HG03442 (cell line): ENCODE measurements around the gene COL10A1.
A peak's percentile ranks its signal among the peaks of the same experiment; 100 is the strongest.

Experiments used
- ATAC-seq: cut with Tn5 transposase; IDR thresholded peaks from one replicate; pipeline ENCODE4 v1.9.1; 2021; ENCODE audit warnings: mild to moderate bottlenecking, moderate library complexity; ENCODE audit not compliant: unreplicated experiment

The COL10A1 gene

DNA sequence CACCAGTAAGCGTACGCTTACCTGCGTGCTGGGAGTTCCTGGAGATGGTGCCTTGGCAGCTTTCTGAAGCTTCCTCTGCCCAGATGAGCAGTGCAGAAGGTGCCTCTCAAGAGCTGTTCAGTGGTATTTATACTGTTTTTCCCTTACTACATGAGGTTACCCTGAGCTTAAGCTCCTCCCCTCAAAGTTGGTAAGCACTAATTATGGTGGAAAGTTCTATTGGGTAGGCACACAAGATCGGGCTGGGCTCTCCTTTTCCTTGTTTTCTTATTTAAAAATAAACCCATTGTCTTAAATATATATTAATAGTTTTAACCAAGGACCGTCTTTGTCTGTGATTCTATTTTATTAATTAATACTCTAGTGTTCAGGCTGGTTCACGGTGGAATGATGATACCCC lies at the start of gene COL10A1:
Gene COL10A1 (minus strand): TSS at position 101 of the 400 bp plus-strand sequence. CDS start 640 bp downstream, outside the sequence.
- no peak for ATAC-seq

- ATAC-seq: no peak
Observed at GRCh38 chr6:116175344-116175743, 49.4 kb upstream of the COL10A1 start.

DNA sequence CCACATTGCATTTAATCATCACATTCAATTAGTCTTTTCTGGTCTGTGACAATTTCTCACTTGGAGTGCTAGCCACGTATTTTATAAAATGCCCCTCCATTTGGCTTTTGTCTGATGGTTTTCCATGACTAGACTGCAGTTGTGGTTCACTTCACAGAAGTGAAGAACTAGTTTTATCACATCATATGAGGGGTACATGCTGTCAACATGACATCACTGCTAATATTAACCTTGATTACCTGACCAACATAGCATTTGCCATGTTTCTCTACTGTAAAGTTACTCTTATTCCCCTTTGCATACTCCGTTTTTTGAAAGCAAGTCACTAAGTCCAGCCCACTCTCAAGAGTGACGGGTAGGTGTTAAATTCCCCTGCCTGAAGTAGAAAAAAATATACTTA lies 48.0 kb upstream of the COL10A1 start:
- no peak for ATAC-seq

GRCh38 chr6:116170358-116171057 lies 44.6 kb upstream of the COL10A1 start:
- no peak for ATAC-seq

GRCh38 chr6:116169880-116170279 lies 43.9 kb upstream of the COL10A1 start:
- no peak for ATAC-seq

DNA sequence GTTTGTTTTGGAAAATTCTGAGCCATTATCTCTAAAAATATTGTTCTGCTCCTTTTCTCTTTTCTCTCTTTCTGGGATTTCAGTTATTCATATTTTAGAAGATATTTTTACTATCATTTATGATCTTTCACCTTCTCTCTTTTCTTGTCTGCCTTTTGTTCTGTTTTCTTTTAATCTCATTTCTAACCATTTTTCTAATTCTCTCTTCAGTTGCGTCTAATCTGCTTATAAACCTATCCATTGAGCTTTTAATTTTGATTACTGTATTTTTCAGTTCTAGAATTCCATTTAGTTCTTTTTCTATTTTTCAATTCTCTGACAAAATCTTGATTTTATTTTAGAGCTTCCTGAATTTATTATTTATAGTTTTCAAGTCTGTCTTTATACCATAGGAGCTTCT lies 42.2 kb upstream of the COL10A1 start:
- no peak for ATAC-seq

GRCh38 chr6:116166369-116166768 lies 40.4 kb upstream of the COL10A1 start:
- no peak for ATAC-seq

DNA sequence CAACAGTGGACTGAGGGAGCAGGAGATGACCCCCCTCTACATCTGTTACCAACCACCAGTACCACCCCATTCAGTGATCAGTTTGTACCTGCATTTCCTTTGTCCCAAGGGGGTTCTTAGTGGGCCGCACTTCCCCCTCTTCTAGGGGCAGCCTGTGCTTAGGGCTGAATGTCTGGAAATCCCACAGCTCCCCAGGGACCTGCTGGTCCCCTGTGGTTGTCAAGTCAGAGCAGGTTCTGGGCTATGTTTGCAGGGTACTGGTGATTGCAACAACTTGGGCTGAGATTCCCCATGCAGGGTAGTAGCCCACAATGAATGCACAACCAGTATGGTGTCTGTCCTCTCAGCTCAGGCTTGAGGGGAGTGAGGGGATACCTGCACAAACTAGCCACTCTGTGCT lies 39.7 kb upstream of the COL10A1 start:
- ATAC-seq: peak; percentile 74

DNA sequence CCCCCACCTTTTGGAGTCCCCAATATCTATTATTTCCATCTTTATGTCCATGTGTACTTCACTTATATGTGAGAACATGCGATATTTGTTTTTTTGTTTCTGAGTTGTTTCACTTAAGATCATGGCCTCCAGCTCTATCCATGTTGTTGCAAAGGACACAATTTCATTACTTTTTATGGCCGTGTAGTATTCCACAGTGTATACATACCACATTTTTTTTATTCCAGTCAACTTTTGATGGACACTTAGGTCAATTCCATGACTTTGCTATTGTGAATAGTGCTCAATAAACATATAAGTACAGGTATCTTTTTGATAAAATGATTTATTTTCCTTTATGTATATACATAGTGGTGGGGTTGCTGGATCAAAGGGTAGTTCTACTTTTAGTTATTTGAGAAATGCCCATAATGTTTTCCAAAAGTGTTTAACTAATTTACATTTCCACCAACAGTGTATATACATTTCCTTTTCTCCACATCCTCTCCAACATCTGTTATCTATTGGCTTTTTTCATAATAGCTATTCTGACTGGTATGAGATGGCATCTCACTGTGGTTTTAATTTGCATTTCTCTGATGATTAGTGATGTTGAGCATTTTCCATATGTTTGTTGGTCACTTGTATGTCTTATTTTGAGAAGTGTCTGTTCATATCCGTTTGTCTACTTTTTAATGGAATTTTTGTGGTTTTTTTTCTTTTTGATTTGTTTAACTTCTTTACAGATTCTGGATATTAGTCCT lies 34.0 kb upstream of the COL10A1 start:
- ATAC-seq: no peak

DNA sequence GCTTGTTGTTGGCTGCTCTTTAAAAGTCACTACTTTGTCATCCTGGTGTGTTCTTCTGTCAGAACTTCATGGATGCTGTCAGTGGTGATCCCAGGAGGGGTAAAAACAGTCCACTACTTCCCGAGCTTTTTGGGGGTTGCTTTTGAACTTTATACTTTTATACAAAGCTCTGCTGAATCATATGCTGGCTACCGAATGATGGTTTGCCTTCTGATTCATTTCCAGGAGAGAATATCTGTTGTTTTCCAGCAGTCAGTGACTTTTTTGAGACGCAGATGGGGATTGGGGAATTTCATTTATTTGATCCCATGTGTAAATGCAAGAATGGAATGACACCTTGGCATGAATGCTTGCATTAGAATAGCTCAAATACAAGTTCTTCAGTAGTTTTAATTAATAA lies 32.7 kb upstream of the COL10A1 start:
- ATAC-seq: no peak

- no peak for ATAC-seq
Observed at GRCh38 chr6:116157391-116157790, 31.5 kb upstream of the COL10A1 start.

DNA sequence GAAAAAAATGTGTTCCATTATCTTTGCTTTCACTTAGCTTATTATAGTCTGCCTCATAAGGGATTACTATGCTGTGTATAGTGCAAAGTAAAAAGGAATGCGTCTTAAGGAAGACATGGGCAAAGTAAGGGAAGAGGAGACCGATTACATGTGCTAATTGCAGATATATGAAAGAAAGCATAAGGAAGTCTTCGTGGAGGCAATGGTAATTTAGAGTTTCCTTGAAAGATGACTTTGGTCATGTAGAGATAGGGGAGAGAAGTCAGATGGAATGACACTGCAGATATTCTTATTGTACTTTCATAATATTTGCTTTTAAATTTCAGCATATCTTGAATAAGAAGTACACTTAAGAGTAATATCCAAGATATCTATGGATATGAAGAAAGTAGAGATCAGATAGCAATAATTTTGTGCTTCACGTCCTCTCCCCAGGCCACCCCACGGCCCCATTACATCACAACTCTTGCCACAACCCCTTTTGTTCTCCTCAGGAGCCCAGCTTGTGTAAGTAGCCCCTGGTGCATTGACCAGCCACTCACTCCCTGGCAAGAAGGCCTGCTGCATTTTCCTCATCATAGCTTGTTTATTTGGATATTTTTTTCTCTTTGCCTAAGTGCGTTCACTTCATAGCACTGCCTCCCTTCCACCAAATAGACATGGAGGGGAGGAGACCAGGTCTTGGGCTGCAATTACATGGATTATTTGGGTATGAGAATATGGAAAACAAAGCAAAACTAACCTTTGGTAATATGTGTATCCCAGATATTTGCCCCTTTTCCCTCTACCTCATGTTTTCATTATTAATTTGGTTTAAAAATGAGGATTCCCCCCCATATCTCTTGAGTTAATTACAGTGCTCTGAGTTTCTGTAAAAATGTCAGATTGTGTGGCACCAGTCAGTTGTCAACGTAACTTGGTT lies 30.7 kb upstream of the COL10A1 start:
- ATAC-seq: no peak

GRCh38 chr6:116154887-116155286 lies 29.0 kb upstream of the COL10A1 start:
- ATAC-seq: no peak

DNA sequence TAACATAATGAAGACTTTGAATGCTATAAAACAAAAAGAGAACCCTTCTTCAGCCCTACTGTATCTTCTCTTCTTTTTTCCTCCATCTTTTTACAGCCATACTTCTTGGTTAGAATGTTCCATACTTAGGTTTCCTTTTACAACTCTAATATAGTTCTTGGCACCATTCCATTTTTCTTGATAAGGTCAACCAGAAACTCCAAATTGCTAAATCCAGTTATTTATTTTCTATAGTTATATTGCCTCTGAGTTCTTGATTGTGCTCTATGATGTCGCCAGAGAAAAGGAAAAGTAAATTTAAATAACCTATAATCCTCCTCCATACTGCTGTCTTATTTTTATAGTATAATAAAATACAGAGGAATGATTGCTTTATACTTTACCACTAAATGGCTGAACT lies 26.7 kb upstream of the COL10A1 start:
- no peak for ATAC-seq

GRCh38 chr6:116145803-116146675 lies 20.1 kb upstream of the COL10A1 start:
- no peak for ATAC-seq

DNA sequence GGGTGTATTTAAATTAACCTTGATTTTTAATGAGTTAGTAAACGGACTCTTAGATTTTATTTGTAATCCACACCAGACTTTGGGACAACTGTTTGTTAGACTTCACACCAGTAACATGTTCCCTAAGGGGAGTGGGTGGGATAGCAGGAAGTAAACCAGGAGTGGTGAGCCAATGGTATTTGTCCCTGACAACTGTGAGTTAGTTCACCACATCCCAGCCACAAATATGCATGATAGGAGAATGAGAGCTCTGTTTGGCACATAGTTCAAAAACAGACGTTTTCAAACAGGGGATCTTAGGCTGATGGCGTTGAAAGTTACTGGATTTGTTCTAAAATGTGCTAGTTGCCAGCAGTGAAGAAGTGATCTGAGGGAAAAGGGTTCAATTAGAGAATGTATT lies 18.7 kb upstream of the COL10A1 start:
- ATAC-seq: no peak

DNA sequence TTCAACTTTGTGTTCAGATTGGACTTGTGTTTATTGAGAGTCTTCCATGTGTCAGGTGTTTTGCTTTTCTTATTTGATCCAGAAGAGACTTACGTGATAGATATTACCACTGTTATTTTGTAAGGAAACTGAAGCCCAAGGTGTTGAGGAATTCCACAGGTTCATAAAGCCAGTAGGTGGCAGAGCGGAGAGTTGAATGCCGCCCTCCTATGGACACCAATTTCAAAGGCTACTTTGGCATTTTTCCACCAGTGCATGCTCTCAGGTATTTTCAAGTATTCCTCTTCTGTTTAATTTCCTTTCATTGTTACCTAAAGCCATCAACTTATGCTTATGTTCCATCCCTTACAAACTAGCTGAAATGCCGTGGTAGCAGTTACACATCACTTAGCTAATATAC lies 14.0 kb upstream of the COL10A1 start:
- ATAC-seq: no peak

DNA sequence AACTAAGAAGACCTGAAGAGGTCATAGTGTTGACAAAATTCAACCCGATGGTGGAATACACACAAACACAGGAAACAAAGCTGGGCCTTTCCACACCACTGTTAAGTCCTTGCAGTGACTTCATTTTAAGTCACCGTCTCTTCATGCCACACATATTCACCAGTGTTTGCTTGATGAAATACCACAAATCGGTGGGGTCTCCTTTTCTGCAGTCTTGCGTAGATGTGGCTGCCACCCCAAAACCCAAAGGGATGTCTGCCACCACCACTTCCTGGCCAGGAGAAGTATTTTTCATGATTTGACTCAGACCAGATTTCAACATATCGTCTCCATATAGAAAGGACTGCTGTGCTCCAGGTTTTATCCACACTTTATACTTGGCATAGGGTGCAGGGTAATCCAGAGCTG lies 11.0 kb upstream of the COL10A1 start:
- ATAC-seq: peak; percentile 63

- peak; percentile 22 for ATAC-seq
Observed at GRCh38 chr6:116136373-116136772, 10.4 kb upstream of the COL10A1 start.

- no peak for ATAC-seq
Observed at GRCh38 chr6:116133453-116133852, 7.5 kb upstream of the COL10A1 start.
